ENCODE measurements around the gene GPRIN2.
"Not testable (repeated sequence)": the region's sequence is repeated elsewhere in the genome, so short reads cannot be mapped to it uniquely, and the experiment has no call there.

GRCh38 chr10:46582568-46582967 is 26.1 kb upstream of the GPRIN2 start:
- TF ChIP-seq SUZ12 (IDR thresholded peaks at IDR 0.05; ENCODE audit: extremely low read depth, insufficient read depth, insufficient read length); ZNF274 (IDR thresholded peaks at IDR 0.05; ENCODE audit: low read depth, low read length); YY1 (IDR thresholded peaks at IDR 0.05; ENCODE audit: insufficient read depth, insufficient read length): not testable (repeated sequence)

Data from NT2/D1 (cell line).